GM12873 (cell line): ENCODE measurements around the gene ATP2B3.

ENCODE experiments used
- CTCF ChIP-seq: IDR thresholded peaks from 2 replicates; pipeline ENCODE4 v1.5.1; 2012; ENCODE audit warnings: low read depth, mild to moderate bottlenecking, moderate library complexity, low read length, control low read depth; ENCODE audit not compliant: insufficient read depth; ENCODE audit errors: missing control alignments

ATP2B3 gene

GRCh38 chrX:153549231-153549630, 31.8 kb downstream of the ATP2B3 start:
- no peak for TF ChIP-seq CTCF

- no peak for TF ChIP-seq CTCF
Observed at GRCh38 chrX:153549807-153550206, 32.4 kb downstream of the ATP2B3 start.

GRCh38 chrX:153551135-153551534, 33.7 kb downstream of the ATP2B3 start:
- no peak for TF ChIP-seq CTCF

GRCh38 chrX:153554519-153555167, 37.2 kb downstream of the ATP2B3 start:
- TF ChIP-seq CTCF, result peak; percentile 83

- no peak for TF ChIP-seq CTCF
Observed at GRCh38 chrX:153556767-153557166, 39.3 kb downstream of the ATP2B3 start.

- TF ChIP-seq CTCF, result no peak
Observed at GRCh38 chrX:153557618-153558355, 40.3 kb downstream of the ATP2B3 start.

- TF ChIP-seq CTCF, result no peak
Observed at GRCh38 chrX:153560000-153560399, 42.6 kb downstream of the ATP2B3 start.
